Caco-2 (cell line): ENCODE results near the gene OSBPL10. TPM values are rescaled to one million over a fixed set of nuclear protein-coding genes. Genes with fewer than 3 reads are reported as not detected.

Source experiments
- BruUV-seq: library from RNA; stranded (reverse); fragments of 400-500 nt; replicated peaks from 2 replicates; lab custom pipeline; 2021; lab: Mats Ljungman, UMichigan
- CTCF ChIA-PET: fragments of 300-600 bp; sonication (Branson Sonifier 250); formaldehyde crosslinking; loops from one replicate; lab custom pipeline; 2022; ENCODE audit warnings: antibody characterized with exemption; lab: Charles Lee
- POLR2A ChIA-PET: fragments of 300-600 bp; sonication (Branson Sonifier 250); formaldehyde crosslinking; loops from one replicate; lab custom pipeline; 2022; ENCODE audit warnings: antibody characterized with exemption; lab: Charles Lee
- DNase-seq, 2 experiments: peaks; one replicate each; pipeline versions ENCODE4 v3.0.0 to v3.0.0-alpha.2; 2020 to 2022
- H3K27me3 ChIP-seq: replicated peaks from 2 replicates; pipeline ENCODE4 v1.6.0; 2011; ENCODE audit warnings: low read length; ENCODE audit not compliant: control insufficient read depth, insufficient read depth
- H3K36me3 ChIP-seq: 2 replicates; pipeline ENCODE4 v1.5.1; 2011; ENCODE audit warnings: low read length; ENCODE audit not compliant: control insufficient read depth, insufficient read depth
- H3K4me1 ChIP-seq: fragments of 250-450 bp; sonication (Bioruptor Pico); 2 replicates; pipeline ENCODE4 v1.5.1; 2020; ENCODE audit warnings: mild to moderate bottlenecking
- H3K4me3 ChIP-seq: 2 replicates; pipeline ENCODE4 v1.5.1; 2011; ENCODE audit warnings: low read depth, mild to moderate bottlenecking, control low read depth, low read length
- H3K9me3 ChIP-seq: fragments of 250-450 bp; sonication (Bioruptor Pico); 2 replicates; pipeline ENCODE4 v1.5.1; 2020; ENCODE audit warnings: mild to moderate bottlenecking, moderate library complexity
- H3K27ac Mint-ChIP-seq: one replicate; pipeline ENCODE4 v1.8.0; 2022; ENCODE audit warnings: mixed read lengths; ENCODE audit not compliant: unreplicated experiment
- H3K27me3 Mint-ChIP-seq: one replicate; pipeline ENCODE4 v1.8.0; 2022; ENCODE audit warnings: mixed read lengths; ENCODE audit not compliant: insufficient read depth, unreplicated experiment
- H3K36me3 Mint-ChIP-seq: one replicate; pipeline ENCODE4 v1.8.0; 2022; ENCODE audit warnings: mild to moderate bottlenecking, mixed read lengths; ENCODE audit not compliant: insufficient read depth, unreplicated experiment
- H3K4me1 Mint-ChIP-seq: one replicate; pipeline ENCODE4 v1.8.0; 2022; ENCODE audit warnings: low read depth, mixed read lengths; ENCODE audit not compliant: unreplicated experiment
- H3K4me3 Mint-ChIP-seq: one replicate; pipeline ENCODE4 v1.8.0; 2022; ENCODE audit warnings: mild to moderate bottlenecking, moderate library complexity, mixed read lengths; ENCODE audit not compliant: unreplicated experiment
- H3K9me3 Mint-ChIP-seq: one replicate; pipeline ENCODE4 v1.8.0; 2022; ENCODE audit warnings: mixed read lengths; ENCODE audit not compliant: unreplicated experiment
- CTCF ChIP-seq, 2 experiments: fragments of 200-600 bp in 1 of 2; IDR thresholded peaks; 1 replicate in 1 of 2; 2 replicates in 1 of 2; pipeline versions ENCODE4 v1.5.1 to v1.8.0; 2011 to 2022; ENCODE audit warnings: antibody characterized with exemption in 1 of 2, control low read depth in 1 of 2, inconsistent platforms in 1 of 2, low read depth in 1 of 2, low read length in 1 of 2, mild to moderate bottlenecking in 1 of 2, moderate library complexity in 1 of 2; ENCODE audit not compliant: insufficient read depth in 1 of 2, severe bottlenecking in 1 of 2, unreplicated experiment in 1 of 2
- intact Hi-C: fragments of 100-400 bp; cut with micrococcal nuclease; formaldehyde crosslinking; loops from one replicate; pipeline ENCODE4 v1.10.0; 2022; ENCODE audit not compliant: unreplicated experiment
- total RNA-seq: library from RNA; stranded (reverse); gene quantifications from 2 replicates; pipeline ENCODE4 v1.2.3, GENCODE V29; 2022

The OSBPL10 gene
- total RNA-seq, 1 experiment from 2014 or later, result 71.2 TPM

- BruUV-seq, result no TSS peak
- no peak overlapping the region for H3K4me3 Mint-ChIP-seq
- H3K27ac Mint-ChIP-seq, result no peak overlapping the region
- TF ChIP-seq CTCF (IDR thresholded peaks at IDR 0.05; ENCODE audit: insufficient read depth in 1 of 2, low read depth in 1 of 2, low read length in 1 of 2, severe bottlenecking in 1 of 2, unreplicated experiment in 1 of 2), result no peak
- Histone ChIP-seq H3K36me3 (peaks cover 2% of the 10 kb centered on the region; the same call in 1 of the 2 replicates), H3K4me3 (no peak overlapping the region), H3K4me1 (no peaks in the 10 kb centered on the region), H3K27me3 (no peaks in the 10 kb centered on the region), H3K9me3 (no peaks in the 10 kb centered on the region)
- H3K9me3 Mint-ChIP-seq, result no peaks in the 10 kb centered on the region
- no peaks in the 10 kb centered on the region for H3K4me1 Mint-ChIP-seq
- DNase-seq, result no peak
- CTCF ChIA-PET, result interaction anchor here (0.6 kb wide), 1 partner anchor 165 kb away, joined by 8 read pairs; the partner anchor contains the start of genes OSBPL10 and ZNF860
- peaks cover 16% of the 10 kb centered on the region for H3K36me3 Mint-ChIP-seq
- no peaks in the 10 kb centered on the region for H3K27me3 Mint-ChIP-seq
- intact Hi-C loops, result no loop called here
- POLR2A ChIA-PET, result no interaction called here
Observed at GRCh38 chr3:31815631-31816440, 165.2 kb downstream of the OSBPL10 start.

GRCh38 chr3:31815006-31815405 is 166.1 kb downstream of the OSBPL10 start:
- H3K27ac Mint-ChIP-seq, result no peak overlapping the region
- no peak overlapping the region for H3K4me3 ChIP-seq

GRCh38 chr3:31813686-31814085 is 167.4 kb downstream of the OSBPL10 start:
- POLR2A ChIA-PET, result no interaction called here
- BruUV-seq, result no TSS peak

More at GRCh38 chr3:31815006-31815405, 166.1 kb downstream of the OSBPL10 start:
- Histone ChIP-seq H3K9me3 (no peaks in the 10 kb centered on the region), H3K27me3 (no peaks in the 10 kb centered on the region), H3K4me1 (no peaks in the 10 kb centered on the region), H3K36me3 (peaks cover 2% of the 10 kb centered on the region; the same call in 1 of the 2 replicates)
- H3K4me3 Mint-ChIP-seq, result no peak overlapping the region
- no TSS peak for BruUV-seq
- TF ChIP-seq CTCF (IDR thresholded peaks at IDR 0.05; ENCODE audit: insufficient read depth in 1 of 2, low read depth in 1 of 2, low read length in 1 of 2, severe bottlenecking in 1 of 2, unreplicated experiment in 1 of 2), result no peak
- ChIA-PET CTCF (interaction anchor here (0.6 kb wide), 1 partner anchor 166 kb away, joined by 8 read pairs; the partner anchor contains the start of genes OSBPL10 and ZNF860), POLR2A (no interaction called here)
- H3K36me3 Mint-ChIP-seq, result peaks cover 16% of the 10 kb centered on the region
- no peaks in the 10 kb centered on the region for H3K27me3 Mint-ChIP-seq
- H3K9me3 Mint-ChIP-seq, result no peaks in the 10 kb centered on the region
- no peaks in the 10 kb centered on the region for H3K4me1 Mint-ChIP-seq
- no peak for DNase-seq
- intact Hi-C loops, result no loop called here

More at GRCh38 chr3:31813686-31814085, 167.4 kb downstream of the OSBPL10 start:
- intact Hi-C loops, result no loop called here
- Histone ChIP-seq H3K27me3 (no peaks in the 10 kb centered on the region), H3K4me1 (no peaks in the 10 kb centered on the region), H3K4me3 (no peak overlapping the region), H3K36me3 (peaks cover 2% of the 10 kb centered on the region; the same call in 1 of the 2 replicates), H3K9me3 (no peaks in the 10 kb centered on the region)
- no peaks in the 10 kb centered on the region for H3K27me3 Mint-ChIP-seq
- no peak overlapping the region for H3K4me3 Mint-ChIP-seq
- H3K36me3 Mint-ChIP-seq, result peaks cover 16% of the 10 kb centered on the region
- no peak overlapping the region for H3K27ac Mint-ChIP-seq
- CTCF ChIA-PET, result no interaction called here
- TF ChIP-seq CTCF (IDR thresholded peaks at IDR 0.05; ENCODE audit: insufficient read depth in 1 of 2, low read depth in 1 of 2, low read length in 1 of 2, severe bottlenecking in 1 of 2, unreplicated experiment in 1 of 2), result no peak
- H3K4me1 Mint-ChIP-seq, result no peaks in the 10 kb centered on the region
- DNase-seq, result no peak
- H3K9me3 Mint-ChIP-seq, result no peaks in the 10 kb centered on the region
